Measurements from ENCODE around the gene RELN. TPM values are rescaled to one million over a fixed set of nuclear protein-coding genes. Genes with fewer than 3 reads are reported as not detected.

Gene RELN
- total RNA-seq, 4 donors from 2014 or later = 16.0 to 52.3 (median 23.6) TPM

DNA sequence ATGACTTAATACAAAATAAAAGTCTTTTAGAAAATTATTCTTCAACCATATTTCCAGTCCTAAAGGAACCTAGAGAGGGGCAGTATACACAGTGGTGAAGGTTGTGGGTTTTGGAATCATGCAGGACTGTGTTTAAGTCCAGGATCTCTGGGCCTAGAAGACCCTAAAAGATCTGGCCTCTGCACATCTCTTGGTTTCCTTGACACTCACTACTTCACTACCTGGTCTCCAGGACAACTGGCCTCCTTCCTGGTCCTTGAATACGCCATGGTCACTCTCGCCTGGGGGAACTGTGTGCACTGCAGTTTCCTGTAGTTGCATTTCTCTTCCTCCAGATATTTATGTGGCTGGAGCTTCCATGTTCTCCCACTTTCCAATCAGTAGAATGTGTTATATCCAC, 360.7 kb downstream of the RELN start:
- Histone ChIP-seq H3K27me3 (no peaks in the 10 kb centered on the region), H3K27ac (no peak overlapping the region), H3K9me3 (no peaks in the 10 kb centered on the region), H3K4me1 (no peaks in the 10 kb centered on the region), H3K36me3 (no peaks in the 10 kb centered on the region), H3K4me3 (replicated peaks in 1 of 3) (no peak overlapping the region)
- no peak for DNase-seq
- TF ChIP-seq, protein P1, sequence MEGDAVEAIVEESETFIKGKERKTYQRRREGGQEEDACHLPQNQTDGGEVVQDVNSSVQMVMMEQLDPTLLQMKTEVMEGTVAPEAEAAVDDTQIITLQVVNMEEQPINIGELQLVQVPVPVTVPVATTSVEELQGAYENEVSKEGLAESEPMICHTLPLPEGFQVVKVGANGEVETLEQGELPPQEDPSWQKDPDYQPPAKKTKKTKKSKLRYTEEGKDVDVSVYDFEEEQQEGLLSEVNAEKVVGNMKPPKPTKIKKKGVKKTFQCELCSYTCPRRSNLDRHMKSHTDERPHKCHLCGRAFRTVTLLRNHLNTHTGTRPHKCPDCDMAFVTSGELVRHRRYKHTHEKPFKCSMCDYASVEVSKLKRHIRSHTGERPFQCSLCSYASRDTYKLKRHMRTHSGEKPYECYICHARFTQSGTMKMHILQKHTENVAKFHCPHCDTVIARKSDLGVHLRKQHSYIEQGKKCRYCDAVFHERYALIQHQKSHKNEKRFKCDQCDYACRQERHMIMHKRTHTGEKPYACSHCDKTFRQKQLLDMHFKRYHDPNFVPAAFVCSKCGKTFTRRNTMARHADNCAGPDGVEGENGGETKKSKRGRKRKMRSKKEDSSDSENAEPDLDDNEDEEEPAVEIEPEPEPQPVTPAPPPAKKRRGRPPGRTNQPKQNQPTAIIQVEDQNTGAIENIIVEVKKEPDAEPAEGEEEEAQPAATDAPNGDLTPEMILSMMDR (IDR thresholded peaks at IDR 0.05) = no peak
- TF ChIP-seq POLR2A (IDR thresholded peaks at IDR 0.05) = no peak
- intact Hi-C loops (cut with DNase I) = no loop called here
- WGBS, 2 donors = 88 to 96% methylated on average over 2 of the region's 2 CpGs

- H3K27me3 ChIP-seq = no peaks in the 10 kb centered on the region
- no peaks in the 10 kb centered on the region for H3K9me3 ChIP-seq
- WGBS, 2 donors = 69% methylated on average over 1 of the region's 1 CpG
- H3K27ac ChIP-seq = no peak overlapping the region
- intact Hi-C loops (cut with DNase I) = no loop called here
- no peaks in the 10 kb centered on the region for H3K36me3 ChIP-seq
- no peaks in the 10 kb centered on the region for H3K4me1 ChIP-seq
- TF ChIP-seq POLR2A (IDR thresholded peaks at IDR 0.05) = no peak
- TF ChIP-seq, protein P1 (IDR thresholded peaks at IDR 0.05) = no peak
- no peak for DNase-seq
- no peak overlapping the region for H3K4me3 ChIP-seq (replicated peaks in 1 of 3)
Observed at GRCh38 chr7:103626776-103627175, 362.7 kb downstream of the RELN start.

DNA sequence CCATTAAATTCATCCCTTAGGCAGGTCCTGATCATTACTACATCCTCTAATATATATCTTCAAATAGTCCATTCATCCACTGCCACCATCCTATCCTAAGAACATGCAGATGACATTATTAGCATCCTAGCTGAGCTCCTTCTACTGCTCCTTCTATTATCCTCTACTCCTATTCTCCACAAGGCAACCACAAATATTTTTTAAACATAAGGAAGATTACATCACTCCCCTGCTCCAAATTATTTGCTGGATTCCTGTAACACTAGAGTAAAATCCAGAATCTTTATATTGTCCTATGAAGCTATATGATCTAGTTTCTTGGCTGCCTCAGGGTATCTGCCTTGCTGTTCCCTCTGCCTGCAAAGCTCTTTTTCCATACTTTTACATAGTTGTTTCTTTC, 367.2 kb downstream of the RELN start:
- TF ChIP-seq, protein P1 (IDR thresholded peaks at IDR 0.05) = no peak
- TF ChIP-seq POLR2A (IDR thresholded peaks at IDR 0.05) = no peak
- Histone ChIP-seq H3K4me3 (replicated peaks in 1 of 3) (no peak overlapping the region), H3K27me3 (no peaks in the 10 kb centered on the region), H3K9me3 (no peaks in the 10 kb centered on the region), H3K36me3 (no peaks in the 10 kb centered on the region), H3K27ac (no peak overlapping the region), H3K4me1 (no peaks in the 10 kb centered on the region)
- intact Hi-C loops (cut with DNase I) = no loop called here
- no peak for DNase-seq

- H3K27ac ChIP-seq = no peak overlapping the region
- H3K9me3 ChIP-seq = no peaks in the 10 kb centered on the region
- no peak overlapping the region for H3K4me3 ChIP-seq (replicated peaks in 1 of 3)
- DNase-seq = no peak
- no peaks in the 10 kb centered on the region for H3K4me1 ChIP-seq
- intact Hi-C loops (cut with DNase I) = no loop called here
- no peaks in the 10 kb centered on the region for H3K27me3 ChIP-seq
- no peaks in the 10 kb centered on the region for H3K36me3 ChIP-seq
- TF ChIP-seq POLR2A (IDR thresholded peaks at IDR 0.05) = no peak
- TF ChIP-seq, protein P1 (IDR thresholded peaks at IDR 0.05) = no peak
- WGBS, 2 donors = 64 to 65% methylated on average over 3 of the region's 3 CpGs
Observed at GRCh38 chr7:103613655-103614642, 375.5 kb downstream of the RELN start.

GRCh38 chr7:103609778-103610177, 379.7 kb downstream of the RELN start:
- DNase-seq = no peak
- WGBS, 2 donors = 86 to 88% methylated on average over 3 of the region's 3 CpGs
- no peak for TF ChIP-seq POLR2A (IDR thresholded peaks at IDR 0.05)
- TF ChIP-seq, protein P1 (IDR thresholded peaks at IDR 0.05) = no peak

More at GRCh38 chr7:103609778-103610177, 379.7 kb downstream of the RELN start:
- intact Hi-C loops (cut with DNase I) = no loop called here
- no peaks in the 10 kb centered on the region for H3K9me3 ChIP-seq
- no peak overlapping the region for H3K4me3 ChIP-seq (replicated peaks in 1 of 3)
- H3K36me3 ChIP-seq = no peaks in the 10 kb centered on the region
- no peak overlapping the region for H3K27ac ChIP-seq
- no peaks in the 10 kb centered on the region for H3K4me1 ChIP-seq
- H3K27me3 ChIP-seq = no peaks in the 10 kb centered on the region

All from thyroid gland (tissue), 4 donors.